HEK293T (cell line): ENCODE measurements around the gene DTYMK.

Experiments used
- CTCF ChIA-PET: fragments of 350-600 bp; formaldehyde crosslinking; extraction: SDS; loops from one replicate; lab custom pipeline; 2021; ENCODE audit warnings: antibody characterized with exemption, inconsistent platforms; lab: Yijun Ruan, JAX
- POLR2A ChIA-PET: fragments of 350-600 bp; formaldehyde crosslinking; extraction: SDS; loops from one replicate; lab custom pipeline; 2020; ENCODE audit warnings: antibody characterized with exemption, inconsistent platforms; lab: Yijun Ruan, JAX
- DNase-seq: peaks from one replicate; pipeline ENCODE4 v3.0.0; 2012; ENCODE audit warnings: mixed read lengths; ENCODE audit errors: extremely low spot score
- ARNT ChIP-seq: fragments of 450-650 bp; IDR thresholded peaks from 2 replicates; pipeline ENCODE4 v1.6.1; 2017; ENCODE audit warnings: mild to moderate bottlenecking
- BHLHE40 ChIP-seq: fragments of 450-650 bp; IDR thresholded peaks from 2 replicates; pipeline ENCODE4 v1.6.1; 2016; ENCODE audit warnings: mild to moderate bottlenecking, moderate library complexity, borderline replicate concordance
- CTBP1 ChIP-seq: fragments of 450-650 bp; IDR thresholded peaks from 2 replicates; pipeline ENCODE4 v1.6.1; 2016; ENCODE audit warnings: borderline replicate concordance
- ELF4 ChIP-seq: fragments of 450-650 bp; IDR thresholded peaks from 2 replicates; pipeline ENCODE4 v1.6.1; 2017; ENCODE audit warnings: antibody characterized with exemption
- FOXA1 ChIP-seq: fragments of 450-650 bp; IDR thresholded peaks from 2 replicates; pipeline ENCODE4 v1.6.1; 2016; ENCODE audit warnings: mild to moderate bottlenecking
- FOXK2 ChIP-seq: fragments of 450-650 bp; IDR thresholded peaks from 2 replicates; pipeline ENCODE4 v1.6.1; 2016; ENCODE audit warnings: mild to moderate bottlenecking
- FOXM1 ChIP-seq: fragments of 450-650 bp; IDR thresholded peaks from 2 replicates; pipeline ENCODE4 v1.6.1; 2017; ENCODE audit warnings: mild to moderate bottlenecking, borderline replicate concordance
- HDGF ChIP-seq: fragments of 450-650 bp; IDR thresholded peaks from 2 replicates; pipeline ENCODE4 v1.6.1; 2017; ENCODE audit warnings: antibody characterized with exemption, borderline replicate concordance
- L3MBTL2 ChIP-seq: fragments of 450-650 bp; conservative IDR thresholded peaks from 2 replicates; pipeline ENCODE4 v1.6.1; 2016; ENCODE audit warnings: mild to moderate bottlenecking
- LEF1 ChIP-seq: fragments of 450-650 bp; IDR thresholded peaks from 2 replicates; pipeline ENCODE4 v1.6.1; 2017; ENCODE audit warnings: mild to moderate bottlenecking, borderline replicate concordance
- NFRKB ChIP-seq: fragments of 450-650 bp; IDR thresholded peaks from 2 replicates; pipeline ENCODE4 v1.6.1; 2016; ENCODE audit warnings: mild to moderate bottlenecking, moderate library complexity
- SP1 ChIP-seq: fragments of 450-650 bp; IDR thresholded peaks from 2 replicates; pipeline ENCODE4 v1.6.1; 2017
- SUZ12 ChIP-seq: fragments of 450-650 bp; IDR thresholded peaks from 2 replicates; pipeline ENCODE4 v1.6.1; 2016; ENCODE audit warnings: mild to moderate bottlenecking
- TARDBP ChIP-seq: fragments of 450-650 bp; IDR thresholded peaks from 2 replicates; pipeline ENCODE4 v1.6.1; 2016
- ZNF384 ChIP-seq: fragments of 450-650 bp; IDR thresholded peaks from 2 replicates; pipeline ENCODE4 v1.6.1; 2016
- TF ChIP-seq, protein P1 (sequence below): fragments of 450-650 bp; IDR thresholded peaks from 2 replicates; pipeline ENCODE4 v1.6.1; 2016

The DTYMK gene

DNA sequence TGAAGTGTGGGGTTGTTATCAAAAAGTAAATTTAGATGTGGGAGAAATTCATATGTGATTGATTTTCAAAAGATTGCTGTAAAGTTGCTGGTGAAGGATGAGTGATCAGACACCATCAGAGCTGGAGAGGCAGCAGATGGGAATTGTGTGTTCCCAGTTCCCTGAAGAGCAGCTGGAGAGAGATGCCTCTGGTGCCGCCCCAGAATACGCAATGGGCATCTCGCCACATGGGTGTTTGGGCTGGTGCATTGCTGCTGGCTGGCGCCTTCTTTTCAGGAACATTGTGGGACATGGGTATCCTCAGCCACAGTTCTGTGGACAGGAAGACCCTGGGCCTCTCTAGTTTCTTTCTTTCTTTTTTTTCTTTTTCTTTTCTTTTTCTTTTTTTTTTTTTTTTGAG, 37.2 kb downstream of the DTYMK start:
- no peak for DNase-seq
- ChIA-PET CTCF (no interaction called here), POLR2A (no interaction called here)
- TF ChIP-seq HDGF (no peak), FOXA1 (no peak), TARDBP (no peak), LEF1 (no peak), FOXK2 (no peak), CTBP1 (no peak), ELF4 (no peak)

DNA sequence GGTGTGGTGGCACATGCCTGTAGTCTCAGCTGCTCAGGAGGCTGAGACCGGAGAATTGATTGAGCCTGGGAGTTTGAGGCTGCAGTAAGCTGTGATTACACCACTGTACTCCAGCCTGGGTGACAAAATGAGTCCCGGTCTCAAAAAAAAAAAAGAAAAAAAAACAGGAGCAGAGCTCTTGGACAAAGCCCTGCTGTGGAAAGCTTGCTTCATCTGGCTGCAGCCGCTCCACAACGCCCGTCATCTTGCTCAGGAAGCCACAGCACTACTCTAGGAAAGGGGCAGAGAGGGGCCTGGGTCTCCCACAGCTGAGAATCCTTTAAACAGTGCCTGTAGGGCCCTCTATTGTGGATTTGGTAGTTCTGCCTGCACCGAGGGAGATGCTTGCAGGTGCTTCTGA, 38.2 kb downstream of the DTYMK start:
- DNase-seq, result no peak
- CTCF ChIA-PET, result no interaction called here
- no peak for TF ChIP-seq L3MBTL2
- TF ChIP-seq FOXM1, result no peak
- TF ChIP-seq ELF4, result no peak
- TF ChIP-seq HDGF, result no peak
- TF ChIP-seq, protein P1, sequence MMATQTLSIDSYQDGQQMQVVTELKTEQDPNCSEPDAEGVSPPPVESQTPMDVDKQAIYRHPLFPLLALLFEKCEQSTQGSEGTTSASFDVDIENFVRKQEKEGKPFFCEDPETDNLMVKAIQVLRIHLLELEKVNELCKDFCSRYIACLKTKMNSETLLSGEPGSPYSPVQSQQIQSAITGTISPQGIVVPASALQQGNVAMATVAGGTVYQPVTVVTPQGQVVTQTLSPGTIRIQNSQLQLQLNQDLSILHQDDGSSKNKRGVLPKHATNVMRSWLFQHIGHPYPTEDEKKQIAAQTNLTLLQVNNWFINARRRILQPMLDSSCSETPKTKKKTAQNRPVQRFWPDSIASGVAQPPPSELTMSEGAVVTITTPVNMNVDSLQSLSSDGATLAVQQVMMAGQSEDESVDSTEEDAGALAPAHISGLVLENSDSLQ, result no peak
- POLR2A ChIA-PET, result no interaction called here

DNA sequence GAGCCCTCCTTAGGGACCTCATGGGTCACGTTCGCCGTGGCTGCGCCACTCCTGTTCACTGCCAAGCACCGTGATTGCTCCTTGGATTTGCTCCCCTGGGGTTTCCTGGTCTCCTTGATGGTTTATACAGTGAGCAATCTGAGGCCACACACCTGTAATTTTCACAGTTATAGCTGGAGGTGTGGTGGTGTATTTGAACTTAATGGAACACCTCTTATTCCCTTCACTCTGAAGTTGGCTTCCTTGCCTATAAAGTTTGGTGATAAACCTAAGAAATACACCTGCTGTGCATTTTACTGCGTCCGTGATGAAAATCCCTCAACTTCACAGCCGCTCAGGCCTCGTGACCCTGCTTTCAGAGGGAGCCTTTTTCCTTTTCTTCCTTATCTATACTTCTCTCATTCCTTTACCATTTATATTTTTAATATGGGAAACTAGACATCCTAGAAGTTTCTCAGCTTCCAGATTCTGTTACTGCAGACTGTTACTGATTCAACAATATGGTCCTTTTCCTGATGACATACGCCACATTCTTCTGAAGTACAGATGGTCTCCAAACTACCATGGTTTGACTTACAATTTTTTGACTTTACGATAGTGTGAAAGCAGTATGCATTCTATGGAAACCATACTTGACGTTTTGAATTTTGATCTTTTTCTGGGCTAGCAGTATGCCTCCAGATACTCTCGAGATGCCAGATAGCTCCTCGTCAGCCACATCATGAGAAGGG, 40.5 kb downstream of the DTYMK start:
- POLR2A ChIA-PET, result no interaction called here
- no peak for DNase-seq
- TF ChIP-seq ZNF384, result no peak
- TF ChIP-seq, protein P1, result no peak
- no peak for TF ChIP-seq BHLHE40
- no peak for TF ChIP-seq TARDBP
- no peak for TF ChIP-seq L3MBTL2
- no peak for TF ChIP-seq NFRKB
- no peak for TF ChIP-seq FOXM1
- TF ChIP-seq ELF4, result no peak
- no peak for TF ChIP-seq FOXK2
- TF ChIP-seq CTBP1, result no peak
- TF ChIP-seq FOXA1, result no peak
- TF ChIP-seq HDGF, result no peak
- no peak for TF ChIP-seq LEF1
- no peak for TF ChIP-seq SUZ12
- CTCF ChIA-PET, result no interaction called here

DNA sequence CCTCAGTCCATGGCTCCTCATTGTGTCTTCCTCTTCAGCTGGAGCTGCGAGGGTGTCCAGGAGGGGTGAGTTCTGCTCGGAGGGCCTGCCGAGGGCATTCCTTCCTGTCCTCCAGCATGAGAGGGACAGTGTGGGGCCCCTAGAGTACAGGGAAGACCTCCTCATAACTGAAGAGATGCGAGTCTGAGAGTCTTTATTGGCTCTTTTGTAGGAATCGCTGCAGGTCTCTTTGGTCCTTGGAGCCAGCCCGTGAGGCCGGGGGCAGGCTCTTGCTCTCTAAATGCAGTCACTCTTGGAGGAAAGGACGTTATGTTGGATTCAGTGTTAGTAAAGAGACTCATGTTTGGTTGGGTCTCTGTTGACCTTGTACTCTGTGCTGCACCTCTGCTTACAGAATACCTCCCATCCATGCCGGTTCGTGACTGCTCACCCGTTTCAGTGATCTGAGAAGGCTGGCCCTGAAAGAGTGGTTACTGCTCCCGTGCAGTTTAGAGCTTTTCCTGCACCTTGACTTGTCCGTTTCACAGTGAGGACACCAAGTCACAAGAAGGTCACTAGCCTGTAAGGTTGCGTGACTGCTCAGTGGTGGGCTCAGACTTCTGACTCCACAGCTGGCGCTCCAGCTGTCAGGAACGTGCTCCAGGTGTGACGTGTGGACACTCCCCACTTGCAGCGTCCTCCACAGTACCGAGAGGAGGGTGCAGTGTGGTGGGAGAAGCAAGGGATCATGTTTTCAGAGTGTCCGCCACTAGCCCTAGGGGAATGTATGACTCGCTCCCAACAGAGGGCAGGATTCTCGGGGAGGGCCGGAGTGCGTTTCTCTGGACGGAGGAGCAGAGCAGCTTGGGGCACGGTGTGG, 41.3 kb downstream of the DTYMK start:
- TF ChIP-seq TARDBP, result no peak
- TF ChIP-seq FOXM1, result no peak
- TF ChIP-seq CTBP1, result no peak
- TF ChIP-seq, protein P1, result no peak
- no peak for TF ChIP-seq ELF4
- no peak for TF ChIP-seq HDGF
- TF ChIP-seq LEF1, result no peak
- TF ChIP-seq SP1, result no peak
- no peak for TF ChIP-seq SUZ12
- TF ChIP-seq FOXA1, result no peak
- TF ChIP-seq ZNF384, result no peak
- no peak for TF ChIP-seq NFRKB
- no peak for TF ChIP-seq BHLHE40
- ChIA-PET CTCF (no interaction called here), POLR2A (no interaction called here)
- DNase-seq, result peak; percentile 25

DNA sequence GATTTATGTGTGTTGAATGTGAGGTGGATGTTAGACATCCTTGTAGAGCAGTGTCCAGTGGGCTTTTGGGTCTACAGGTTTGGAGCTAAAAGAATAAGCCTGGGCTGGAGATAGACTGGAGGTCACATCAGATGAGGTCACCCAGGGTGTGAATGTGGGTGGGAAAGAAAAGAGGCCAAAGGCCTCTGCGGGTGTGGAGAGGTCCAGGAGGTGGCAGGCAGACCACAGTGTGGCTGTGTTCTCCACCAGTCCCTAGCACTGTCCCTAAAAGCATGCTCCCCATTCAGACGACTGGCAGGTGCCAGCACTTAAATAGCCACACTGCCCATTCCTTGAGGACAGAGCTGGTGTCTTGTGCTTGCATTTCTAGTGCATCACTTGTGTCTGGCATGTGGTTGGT, 45.0 kb downstream of the DTYMK start:
- CTCF ChIA-PET, result no interaction called here
- no peak for DNase-seq
- POLR2A ChIA-PET, result no interaction called here
- TF ChIP-seq TARDBP (no peak), NFRKB (no peak), LEF1 (no peak), FOXA1 (no peak), ARNT (no peak), CTBP1 (no peak), SUZ12 (no peak), SP1 (no peak), BHLHE40 (no peak), ZNF384 (no peak), ELF4 (no peak), HDGF (no peak), L3MBTL2 (no peak), FOXK2 (no peak), FOXM1 (no peak)
- TF ChIP-seq, protein P1, result no peak
